NCI-H2029 (cell line): ENCODE measurements around the gene CCDC85C.

Experiments
- DNase-seq: peaks from one replicate; lab custom pipeline; 2025; lab: John Stamatoyannopoulos, UW

The CCDC85C gene

DNA sequence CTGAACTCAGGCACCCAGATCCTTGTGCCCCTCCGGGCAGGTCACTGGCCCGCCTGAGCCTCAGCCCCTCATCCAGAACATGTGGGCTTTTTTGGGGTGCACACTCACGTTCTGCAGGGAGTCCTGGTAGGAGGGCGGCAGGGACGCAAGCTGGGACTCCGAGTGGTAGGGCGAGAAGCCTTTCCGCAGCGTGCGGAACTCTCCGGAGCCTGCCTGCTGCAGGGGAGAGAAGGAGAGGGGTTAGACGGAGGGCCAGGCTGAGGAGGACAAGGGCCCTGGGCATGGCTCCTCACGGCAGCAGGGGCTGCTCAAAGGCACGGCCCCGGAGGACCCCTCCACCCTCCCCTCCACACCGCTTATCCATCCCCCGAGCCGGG lies 82.0 kb downstream of the CCDC85C start:
- DNase-seq, result no peak

DNA sequence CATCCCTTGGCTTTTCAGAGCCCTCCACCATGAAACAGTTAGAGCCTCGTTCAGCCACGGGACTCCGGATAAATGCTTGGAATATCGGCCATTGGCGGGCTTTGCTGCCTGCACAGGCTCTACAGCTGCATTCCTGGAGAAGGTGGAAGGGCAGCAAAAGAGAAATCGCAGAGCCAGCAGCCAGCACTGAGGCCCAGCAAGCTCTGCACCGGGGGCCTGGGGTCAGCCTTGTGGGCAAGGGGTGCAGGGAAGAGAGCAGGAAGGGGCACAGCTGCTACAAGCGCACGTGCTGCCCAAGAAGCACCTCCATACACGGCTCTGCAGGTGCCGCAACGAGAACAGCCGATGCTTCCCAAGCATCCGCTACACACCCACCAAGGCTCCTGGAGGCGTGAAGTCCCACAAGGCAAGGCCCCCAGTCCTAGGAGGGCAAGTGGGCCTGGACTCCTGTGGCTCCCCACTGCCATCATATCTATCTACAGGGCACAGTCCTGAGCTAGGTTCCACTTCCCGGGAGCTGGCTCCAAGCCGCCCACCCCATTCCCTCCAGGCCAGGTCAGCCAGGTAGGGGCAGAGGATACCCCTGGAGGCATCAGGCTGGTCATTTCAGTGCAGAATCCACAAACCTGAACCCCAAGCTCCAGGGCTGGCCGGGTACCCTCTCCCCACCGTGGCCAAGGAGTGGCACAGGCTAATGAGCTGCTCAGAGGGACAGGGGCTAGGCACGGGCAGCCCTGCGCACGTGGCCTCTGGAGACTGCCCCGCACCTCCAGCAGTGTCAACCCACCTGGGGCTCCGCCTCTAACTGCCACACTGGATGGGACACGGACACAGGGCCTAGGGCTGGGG lies 82.6 kb downstream of the CCDC85C start:
- DNase-seq, result no peak

DNA sequence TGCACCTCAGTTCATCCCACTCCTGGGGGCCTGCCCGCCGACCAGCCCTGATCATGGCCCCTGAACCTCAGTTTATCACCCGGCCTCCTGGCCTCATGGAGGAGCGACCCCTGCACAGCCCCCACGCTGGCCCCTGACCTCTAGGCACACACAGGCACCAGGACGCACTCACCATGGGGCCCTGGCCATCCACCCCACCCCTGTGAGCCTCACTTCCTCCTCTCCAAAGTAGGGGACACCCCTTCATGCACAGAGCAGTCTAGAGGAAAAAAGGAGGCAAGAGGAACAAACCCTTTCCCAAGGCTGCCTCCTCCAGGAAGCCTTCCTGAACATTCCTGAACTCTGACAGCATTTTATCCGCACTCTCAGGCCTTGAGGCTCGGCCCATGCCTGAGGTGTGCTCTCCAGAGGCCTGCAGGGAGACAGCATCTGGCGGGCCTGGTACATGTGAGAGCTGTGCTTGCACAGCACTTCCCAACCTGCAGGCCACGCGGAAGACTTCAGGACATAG lies 83.4 kb downstream of the CCDC85C start:
- no peak for DNase-seq

DNA sequence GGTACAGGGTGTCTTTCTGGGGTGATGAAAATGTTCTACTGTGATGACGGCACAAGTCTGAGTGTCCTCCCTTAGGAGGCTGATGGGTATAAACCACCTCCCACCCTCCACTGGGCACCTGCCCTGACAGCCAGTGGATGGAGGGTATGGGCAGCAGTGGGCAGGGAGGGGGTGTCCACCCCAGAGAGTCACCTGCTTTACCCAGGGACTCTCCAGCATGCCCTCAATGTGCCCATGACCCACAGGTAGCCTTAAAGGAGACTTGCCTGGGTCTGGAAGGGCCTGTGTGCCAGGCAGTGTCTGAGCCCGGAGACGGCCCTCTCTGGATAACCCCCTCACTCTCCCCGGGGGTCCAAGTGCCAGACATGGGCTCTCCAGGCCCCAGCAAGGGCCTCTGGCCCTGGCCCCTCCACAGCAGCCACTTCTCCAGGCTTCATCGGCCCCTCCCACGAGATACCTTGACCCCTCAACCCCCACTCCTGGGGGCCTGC lies 84.0 kb downstream of the CCDC85C start:
- DNase-seq, result no peak

DNA sequence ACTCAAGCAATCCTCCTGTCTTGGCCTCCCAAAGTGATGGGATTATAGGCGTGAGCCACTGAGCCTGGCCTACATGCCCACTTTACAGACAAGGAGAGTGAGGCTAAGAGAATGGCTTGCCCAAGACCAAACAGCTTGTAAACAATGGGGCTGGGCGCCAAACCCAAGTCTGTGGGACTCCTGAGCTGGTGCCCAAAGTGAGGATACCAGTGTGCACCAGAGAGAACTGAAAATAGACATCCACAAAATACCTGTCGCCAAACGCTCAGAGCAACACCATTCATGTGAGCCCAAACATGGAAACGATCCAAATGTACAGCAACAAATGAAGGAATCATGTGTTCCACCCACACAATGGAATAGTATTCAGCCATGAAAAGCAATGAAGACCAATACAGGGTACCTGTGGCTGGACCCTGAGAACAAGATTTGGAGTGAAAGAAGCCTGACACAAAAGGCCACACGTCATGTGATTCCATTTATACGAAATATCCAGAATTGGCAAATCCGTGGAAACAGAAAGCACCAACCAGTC lies 84.6 kb downstream of the CCDC85C start:
- DNase-seq, result no peak

DNA sequence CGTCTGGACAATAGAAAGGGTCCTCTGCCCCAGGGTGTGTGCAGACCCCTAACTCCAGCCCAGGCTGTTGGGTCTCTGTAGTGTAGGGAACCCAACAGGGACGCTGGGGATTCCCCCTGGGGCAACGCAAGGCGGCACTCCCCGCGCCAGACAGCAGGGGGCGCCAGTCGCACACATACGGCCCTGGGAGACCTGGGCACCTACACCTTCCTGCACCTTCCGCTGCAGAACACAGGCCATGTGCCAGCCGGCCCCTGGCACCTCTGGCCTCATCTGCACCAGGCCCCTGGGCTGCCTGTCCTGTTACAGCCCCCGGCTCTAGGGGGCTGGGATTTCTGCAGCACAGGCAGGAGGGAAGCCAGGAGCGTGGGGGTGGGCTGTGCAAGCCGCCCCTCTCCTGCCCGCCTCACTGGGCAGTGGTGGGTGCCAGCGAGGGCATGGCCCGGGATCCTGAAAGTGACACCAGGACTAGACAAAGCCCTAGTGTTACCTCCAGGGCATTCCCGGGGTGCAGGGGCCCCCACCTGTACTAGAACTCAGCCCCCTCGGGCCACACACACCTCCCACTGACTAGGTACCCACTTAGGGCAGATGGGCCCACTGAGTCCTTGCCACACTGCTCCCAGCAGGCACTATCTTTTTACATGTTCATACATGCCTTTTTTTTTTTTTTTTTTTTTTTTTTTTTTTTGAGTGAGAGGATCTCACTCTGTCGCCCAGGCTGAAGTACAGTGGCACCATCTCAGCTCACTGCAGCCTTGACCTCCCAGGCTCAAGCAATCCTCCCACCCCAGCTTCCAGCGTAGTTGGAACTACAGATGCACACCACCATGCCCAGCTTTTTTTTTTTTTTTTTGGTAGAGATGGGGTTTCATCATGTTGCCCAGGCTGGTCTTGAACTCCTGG lies 85.3 kb downstream of the CCDC85C start:
- no peak for DNase-seq

DNA sequence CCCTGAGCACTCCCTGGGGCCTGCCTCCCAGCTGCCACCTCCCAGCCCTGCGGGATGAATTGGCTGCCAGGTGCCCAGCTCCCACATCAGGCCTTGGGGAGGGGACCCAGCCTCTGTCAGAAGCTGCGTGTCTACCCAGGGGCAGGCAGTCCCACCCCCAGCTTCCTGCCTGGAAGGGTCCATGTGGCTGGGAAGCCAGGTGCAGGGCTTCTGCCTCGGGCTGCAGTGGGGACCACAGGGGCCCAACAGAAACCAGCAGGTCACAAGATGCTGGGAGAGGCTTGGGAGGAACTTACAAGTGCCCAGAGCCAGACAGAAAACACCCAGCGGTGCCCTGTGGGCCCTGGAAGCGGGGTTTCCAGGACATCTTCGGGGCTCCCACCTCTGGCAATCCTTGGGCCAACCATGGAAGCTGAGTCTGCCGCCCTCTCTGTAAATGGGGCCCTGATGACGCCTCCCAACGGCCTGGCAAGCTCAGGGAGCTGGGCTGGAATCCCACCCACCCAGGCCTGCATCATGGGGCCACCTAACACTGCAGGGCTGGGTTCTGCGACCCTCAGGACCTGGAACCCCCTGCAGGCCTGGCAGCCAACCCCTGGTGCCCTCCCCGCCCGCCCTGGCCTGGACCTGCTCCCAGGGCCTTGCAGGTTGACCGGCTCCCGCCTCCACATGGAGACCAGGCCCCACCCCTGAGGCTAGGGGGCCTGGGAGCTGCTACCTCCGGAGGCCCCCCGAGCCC lies 86.2 kb downstream of the CCDC85C start:
- no peak for DNase-seq

DNA sequence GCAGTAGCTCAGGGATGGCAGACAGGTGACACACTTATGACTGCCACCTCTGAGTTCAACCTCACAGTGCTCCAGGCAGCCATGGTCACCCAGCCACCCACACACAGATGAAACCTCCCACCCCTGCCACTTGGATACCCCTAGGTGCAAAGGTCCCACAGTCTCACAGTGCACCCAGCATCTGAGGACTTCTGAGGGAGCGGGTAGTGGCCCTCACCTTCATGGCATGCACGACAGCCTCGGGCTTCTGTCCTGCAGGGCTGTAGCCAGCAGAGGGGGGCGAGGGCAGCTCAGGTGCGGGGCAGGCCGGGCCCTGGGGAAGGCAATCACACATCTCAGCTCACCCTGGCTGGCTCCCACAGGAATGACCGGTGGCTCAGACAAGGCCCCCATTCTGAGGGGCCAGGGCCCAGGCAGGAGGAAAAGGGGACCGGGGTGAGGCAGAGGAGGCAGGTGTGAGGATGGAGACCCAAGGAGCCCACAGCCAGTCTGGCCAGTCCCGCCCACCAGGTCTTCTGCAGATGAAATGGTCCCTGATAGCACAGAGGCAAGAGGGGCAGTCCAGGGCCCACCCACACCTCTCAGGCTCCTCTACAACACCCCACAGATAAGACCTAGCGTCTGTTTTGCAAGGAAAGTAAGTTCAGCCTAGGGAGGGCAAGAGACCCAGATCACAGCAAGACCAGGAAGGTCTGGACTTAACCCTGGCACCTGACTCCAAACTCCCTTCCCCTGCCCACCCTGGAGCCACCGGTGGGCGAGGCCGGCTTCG lies 87.0 kb downstream of the CCDC85C start:
- no peak for DNase-seq

DNA sequence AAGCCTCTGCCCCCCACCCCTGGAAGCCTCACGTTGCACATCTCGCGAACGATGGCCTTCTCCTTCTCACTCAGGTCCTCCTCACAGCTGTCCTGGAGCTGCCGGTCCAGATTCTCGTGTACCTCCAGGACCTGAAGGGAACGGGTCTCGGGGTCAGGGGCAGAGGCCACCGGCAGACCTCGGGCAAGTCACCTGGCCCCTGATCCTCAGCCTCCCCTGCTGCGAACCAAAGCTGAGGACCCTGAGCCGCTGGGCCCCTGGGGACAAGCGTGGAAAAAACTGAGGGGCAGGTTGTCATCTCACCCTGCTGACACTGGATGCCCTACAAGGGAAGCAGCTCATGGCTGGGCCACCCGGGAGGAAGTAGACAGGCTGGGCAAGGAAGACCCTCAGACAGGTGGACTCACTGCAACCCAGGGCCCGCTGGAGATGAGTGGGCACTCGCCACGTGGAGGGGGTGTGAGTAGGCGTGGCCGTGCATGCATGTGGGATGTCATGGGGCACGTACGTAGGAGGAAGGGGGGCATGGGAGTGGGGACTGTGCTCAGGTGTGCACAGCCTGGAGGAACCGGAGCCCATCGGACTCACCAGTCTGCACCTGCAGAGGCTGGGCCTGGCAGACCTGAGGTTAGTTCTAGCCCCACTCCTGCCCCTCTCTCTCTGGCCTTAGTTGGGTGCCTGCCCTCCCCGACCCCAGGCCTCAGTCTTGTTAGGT lies 87.7 kb downstream of the CCDC85C start:
- no peak for DNase-seq

DNA sequence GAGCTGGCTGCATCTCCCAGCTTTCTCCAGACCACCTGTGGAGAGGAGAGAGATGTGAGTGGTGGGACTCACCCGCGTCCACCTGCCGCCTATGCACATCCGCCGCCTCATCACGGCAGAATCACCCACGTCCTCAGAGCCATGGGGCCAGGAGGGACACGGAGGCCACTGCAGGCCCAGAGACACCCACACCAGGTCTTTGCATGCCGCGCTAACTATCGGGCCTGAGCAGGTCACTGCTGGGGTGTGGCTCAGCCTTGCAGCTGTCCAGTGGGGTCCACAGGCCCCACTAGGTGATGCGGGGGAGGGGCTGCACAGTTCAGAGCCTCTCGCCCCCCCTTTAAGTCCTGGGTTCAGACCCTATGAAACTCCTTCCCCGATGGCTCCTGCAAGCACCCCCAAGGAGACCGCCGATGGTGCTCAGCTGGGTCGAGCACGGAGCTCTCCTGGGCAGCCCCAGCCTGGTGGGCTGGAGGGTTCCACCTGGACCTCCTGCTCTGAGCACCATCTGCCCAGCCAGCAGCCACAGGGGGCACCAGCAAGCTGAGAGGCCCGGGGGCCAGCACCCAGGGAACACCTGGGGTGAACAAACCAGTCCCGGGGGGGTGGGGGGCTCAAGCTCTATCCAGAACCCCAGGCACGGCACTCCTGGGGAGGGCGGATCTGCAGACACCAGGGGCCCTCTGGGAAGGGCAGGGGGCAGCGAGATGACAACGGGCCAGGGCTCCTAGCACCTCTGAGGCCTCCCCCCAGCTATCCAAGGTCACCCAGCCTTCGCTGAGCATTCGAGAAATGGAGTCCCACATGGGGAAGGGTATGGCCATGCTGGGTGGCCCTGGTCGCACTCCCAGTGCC lies 88.5 kb downstream of the CCDC85C start:
- DNase-seq, result no peak

DNA sequence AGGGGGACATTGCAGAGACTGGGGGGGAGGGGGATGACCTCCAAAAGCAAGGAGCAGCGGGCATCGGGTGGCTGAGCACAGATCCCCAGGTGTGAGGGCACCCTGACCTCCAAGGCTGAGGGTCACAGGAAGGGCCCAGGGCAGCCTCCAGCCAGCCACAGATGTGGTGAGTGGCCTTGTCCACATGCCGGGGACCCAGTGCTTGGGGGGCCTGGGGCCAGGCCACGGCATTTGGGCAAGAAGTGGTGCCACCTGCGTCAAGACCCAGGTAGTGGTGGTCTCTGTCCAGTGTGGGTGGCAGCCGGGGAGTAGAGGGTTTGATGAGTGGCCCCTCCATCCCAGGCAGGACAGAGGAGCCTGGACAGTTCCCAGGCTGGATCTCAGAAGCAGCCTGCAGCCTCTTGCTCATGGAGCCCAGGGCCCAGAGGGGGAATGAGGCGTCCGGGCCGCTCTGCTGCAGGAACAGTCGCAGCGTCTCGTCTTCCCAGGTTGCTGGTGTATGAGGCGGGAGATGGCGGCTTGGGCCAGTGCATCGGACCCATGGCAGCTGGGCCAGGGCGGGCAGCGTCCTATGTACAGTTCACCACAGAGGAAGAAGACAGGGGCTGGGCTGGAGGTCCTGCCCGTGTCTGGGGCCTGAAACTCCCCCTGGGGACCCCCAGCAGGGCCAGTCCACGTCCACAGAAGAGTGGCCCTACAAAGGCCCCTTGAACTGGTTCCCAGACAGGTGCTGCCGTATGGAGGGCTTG lies 89.3 kb downstream of the CCDC85C start:
- no peak for DNase-seq

DNA sequence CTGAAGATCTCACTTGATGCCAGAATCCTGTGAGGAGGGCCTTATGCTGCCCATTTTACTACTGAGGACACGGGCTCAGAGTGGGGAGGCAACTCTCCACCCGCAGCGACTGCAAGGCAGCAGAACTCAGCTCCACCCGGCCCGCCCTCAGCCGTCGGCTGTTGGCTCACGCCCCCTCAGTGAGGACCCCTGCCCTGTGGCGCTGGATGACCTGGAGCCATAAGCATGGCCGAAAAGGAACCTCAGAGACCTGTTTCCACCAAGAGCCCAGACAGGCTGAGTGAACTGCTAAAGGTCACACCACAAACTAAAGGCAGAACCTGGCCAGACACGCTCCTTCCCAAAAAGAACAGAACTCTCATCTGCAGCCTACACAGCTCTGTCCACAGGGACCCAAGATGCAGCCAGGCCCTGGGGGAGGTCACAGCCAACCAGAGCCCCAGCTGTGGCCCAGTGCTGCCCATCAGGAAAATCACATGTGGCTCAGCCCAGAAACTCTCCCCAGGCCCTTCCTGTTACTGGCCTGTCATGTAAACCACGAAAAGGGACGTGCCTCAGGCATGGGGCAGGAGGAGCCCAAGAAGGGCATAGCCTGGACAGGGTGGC lies 90.0 kb downstream of the CCDC85C start:
- no peak for DNase-seq

DNA sequence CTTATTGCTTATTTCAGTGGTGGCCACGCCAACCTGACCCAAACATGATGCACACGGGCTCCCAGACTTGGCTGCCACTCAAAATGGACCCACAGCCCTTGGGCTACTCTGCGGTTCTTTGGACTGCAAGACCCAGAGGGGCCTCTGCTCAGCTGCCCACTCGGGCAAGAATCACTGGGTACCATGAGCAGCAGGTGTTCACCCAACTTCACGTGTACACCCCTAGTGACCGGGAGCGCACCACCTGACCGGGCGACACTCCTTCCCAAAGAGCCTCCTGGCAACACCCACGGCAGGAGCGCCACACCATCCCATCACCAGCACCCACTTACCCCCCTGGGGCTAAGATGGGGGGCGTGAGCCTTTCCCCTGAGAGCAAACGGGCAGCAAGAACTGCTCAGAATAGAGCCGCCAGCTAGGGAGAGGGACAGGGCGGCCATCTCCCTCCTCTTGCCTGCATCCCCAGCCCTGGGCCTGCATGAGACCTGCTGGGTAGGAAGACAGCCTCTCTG lies 90.8 kb downstream of the CCDC85C start:
- no peak for DNase-seq

DNA sequence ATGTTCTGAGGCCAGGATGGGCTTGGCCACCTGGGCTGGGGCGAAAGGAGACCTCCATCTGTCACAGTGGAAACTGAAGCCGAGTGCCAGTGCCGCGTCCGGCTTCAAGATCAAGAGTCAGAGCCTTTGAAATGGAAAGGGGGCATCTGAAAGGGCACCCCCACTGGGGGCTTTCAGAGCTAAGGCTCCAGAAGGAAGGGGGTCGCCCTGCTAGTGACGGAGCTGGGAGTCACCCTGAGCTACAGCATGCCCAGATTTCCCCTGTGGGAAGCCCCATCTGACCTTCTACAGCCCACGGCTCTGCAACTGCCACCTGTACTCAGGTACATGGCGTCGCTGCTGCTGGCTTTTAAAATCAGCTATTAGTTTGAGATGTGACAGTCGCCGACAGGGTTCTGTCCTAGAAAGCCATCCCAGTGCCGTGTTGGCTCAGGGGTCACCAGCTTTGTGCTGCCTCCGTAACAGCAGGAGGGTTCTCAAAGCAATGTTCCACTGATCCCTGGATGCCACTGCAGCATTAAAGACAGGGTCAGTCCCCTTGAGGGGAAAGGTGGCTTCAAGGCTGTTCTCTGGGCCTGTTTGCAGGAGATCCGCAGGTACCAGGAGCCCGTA lies 91.3 kb downstream of the CCDC85C start:
- DNase-seq, result no peak

DNA sequence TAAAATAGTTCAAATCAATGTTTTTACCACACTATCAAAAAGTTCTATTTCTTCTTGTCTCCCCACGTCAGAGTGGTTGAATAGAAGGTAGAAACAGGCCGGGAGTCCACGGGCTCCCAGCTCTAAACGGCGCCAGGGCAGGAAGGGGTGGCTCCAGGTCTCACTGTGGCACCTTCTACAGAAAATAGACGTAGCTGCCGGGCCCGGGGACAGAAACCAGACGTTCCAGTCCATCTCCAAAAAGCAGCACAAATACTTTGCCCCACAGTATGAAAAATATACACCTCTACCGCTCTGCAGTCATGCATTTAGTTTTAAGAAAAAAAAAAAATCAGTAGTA lies 91.9 kb downstream of the CCDC85C start:
- DNase-seq, result no peak

DNA sequence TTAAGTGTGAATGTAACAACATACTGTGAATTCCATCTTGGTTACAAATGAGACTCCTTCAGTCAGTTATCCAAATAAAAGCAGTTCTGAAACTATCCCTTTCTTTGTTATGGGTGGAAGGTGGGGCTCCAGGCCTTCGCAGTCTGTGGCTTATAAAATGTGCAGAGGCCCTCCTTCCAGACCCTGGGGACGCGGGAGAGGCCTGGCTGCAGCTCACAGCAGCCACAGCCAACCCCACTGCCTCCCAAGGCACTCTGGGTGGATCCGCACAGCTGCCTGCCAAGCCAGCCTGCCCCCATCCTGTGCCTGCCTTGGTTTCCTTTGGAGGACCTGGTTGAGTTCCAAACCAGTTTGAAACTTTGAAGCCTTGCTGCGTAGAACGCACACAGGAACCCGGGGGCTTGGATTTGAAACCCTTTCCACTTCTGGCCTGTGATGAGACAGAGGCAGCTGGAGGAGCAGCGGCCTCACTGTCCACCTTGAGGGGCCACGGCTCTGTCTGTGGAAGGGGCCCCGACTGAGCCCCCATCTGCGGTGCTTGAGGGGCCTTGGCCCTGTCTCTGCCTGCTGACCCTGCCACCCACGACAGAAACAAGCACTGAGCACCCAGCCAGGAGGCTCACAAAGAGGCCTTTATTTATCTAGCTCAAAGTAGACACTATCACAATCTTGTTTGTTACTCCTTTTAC lies 92.4 kb downstream of the CCDC85C start:
- DNase-seq, result no peak

DNA sequence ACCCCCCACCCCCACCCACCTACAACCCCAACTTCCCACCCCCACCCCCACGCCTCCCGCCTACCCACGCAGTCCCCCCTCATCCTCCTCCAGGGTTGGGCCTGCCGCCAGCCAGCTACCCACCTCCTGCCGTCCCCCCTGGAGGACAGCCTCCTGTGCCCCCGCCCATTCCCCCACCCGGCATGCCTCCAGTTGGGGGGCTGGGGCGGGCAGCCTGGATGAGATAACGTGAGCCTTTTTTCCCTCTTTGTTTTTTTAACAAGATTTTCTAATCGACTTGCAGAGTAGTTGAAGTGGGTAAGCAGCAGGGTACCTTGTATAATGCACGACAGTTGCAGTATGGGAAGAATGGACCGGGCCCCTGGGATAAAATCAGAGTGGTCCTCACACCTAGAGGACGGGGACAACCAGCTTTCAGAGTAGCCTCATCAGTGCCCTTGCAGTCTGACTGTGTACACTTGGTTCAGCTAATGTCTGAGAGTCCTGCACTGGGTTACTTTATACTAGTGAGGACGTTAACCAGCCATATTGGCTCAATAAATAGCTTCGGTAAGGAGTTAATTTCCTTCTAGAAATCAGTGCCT lies 93.4 kb downstream of the CCDC85C start:
- no peak for DNase-seq
